Uterus (tissue), 4 donors: Measurements from ENCODE around the gene GPR146. TPM values are rescaled to one million over a fixed set of nuclear protein-coding genes. Genes with fewer than 3 reads are reported as not detected.

Source experiments
- DNase-seq, 2 donors: peaks; one replicate each; pipeline ENCODE4 v3.0.0-alpha.2; 2019 to 2020
- H3K27ac ChIP-seq, 2 donors: fragments of 200-600 bp; sonication (generic); 1 replicate in 1 of 2; 2 replicates in 1 of 2; pipeline ENCODE4 v1.5.1; 2016 to 2018
- H3K27me3 ChIP-seq, 2 donors: fragments of 200-600 bp; sonication (generic); one replicate each; pipeline ENCODE4 v1.5.1; 2018 to 2019; ENCODE audit warnings: control low read depth in 1 of 2
- H3K36me3 ChIP-seq, 2 donors: fragments of 200-600 bp; sonication (generic); one replicate each; pipeline ENCODE4 v1.5.1; 2019; ENCODE audit warnings: control low read depth in 1 of 2
- H3K4me1 ChIP-seq, 2 donors: fragments of 200-600 bp; sonication (generic); one replicate each; pipeline ENCODE4 v1.5.1; 2018 to 2019; ENCODE audit warnings: control low read depth in 1 of 2
- H3K4me3 ChIP-seq, 2 donors: fragments of 200-600 bp; sonication (generic); 1 replicate in 1 of 2; 2 replicates in 1 of 2; pipeline ENCODE4 v1.5.1; 2018 to 2019; ENCODE audit warnings: mild to moderate bottlenecking in 1 of 2
- H3K9me3 ChIP-seq, 2 donors: fragments of 200-600 bp; sonication (generic); one replicate each; pipeline ENCODE4 v1.5.1; 2019; ENCODE audit warnings: control low read depth in 1 of 2
- POLR2A ChIP-seq, 2 donors: fragments of 450-650 bp; IDR thresholded peaks; one replicate each; pipeline ENCODE4 v1.6.1; 2016; ENCODE audit warnings: antibody characterized with exemption in 2 of 2, mild to moderate bottlenecking in 1 of 2, moderate library complexity in 1 of 2
- intact Hi-C: fragments of 100-400 bp; cut with DNase I; formaldehyde crosslinking; loops from one replicate; pipeline ENCODE4 v1.15.1; 2023; ENCODE audit warnings: low total_unique reads
- total RNA-seq, 4 donors: library from RNA; depleted of rRNA in 3 of 4; stranded (reverse); fragments of >200 nt in 3 of 4; gene quantifications; one replicate each; pipeline versions ENCODE4 v1.1.0 to v1.2.4, GENCODE V29; 2014 to 2023
- TF ChIP-seq, protein P1 (sequence below), 4 experiments: fragments of 200-600 bp in 2 of 4; fragments of 450-650 bp in 2 of 4; sonication (generic) in 2 of 4; IDR thresholded peaks; one replicate each; pipeline ENCODE4 v1.5.1; 2016 to 2019; ENCODE audit warnings: antibody characterized with exemption in 4 of 4, mild to moderate bottlenecking in 2 of 4, moderate library complexity in 1 of 4
- donor health status: DM: yes; HTN: yes; CAD: no.

GPR146 gene
- total RNA-seq, 4 donors from 2014 or later: 10.0 to 110 (median 32.9) TPM

DNA sequence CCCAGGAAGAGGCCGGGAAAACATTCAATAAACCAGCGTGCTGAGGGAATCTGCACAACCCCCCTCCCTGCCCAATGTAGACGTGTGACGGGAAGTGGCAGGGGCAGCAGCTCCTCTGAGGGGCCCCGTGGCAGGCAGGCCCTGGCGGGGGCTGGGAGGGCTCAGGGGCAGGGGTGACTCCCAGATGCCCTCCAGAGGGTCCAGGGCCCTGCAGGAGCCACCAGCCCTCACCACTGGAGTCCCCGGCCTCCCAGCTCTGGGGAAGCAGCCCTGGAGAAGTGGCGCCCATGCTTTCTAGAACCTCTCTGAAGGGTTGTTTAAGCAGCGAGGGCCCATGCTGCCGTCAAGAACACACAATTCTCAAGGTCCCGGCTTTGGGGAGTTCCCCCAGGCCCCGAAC lies 35.2 kb downstream of the GPR146 start:
- peaks cover 0 to 11% of the 10 kb centered on the region in 2 donors for H3K4me1 ChIP-seq
- no peak for DNase-seq
- TF ChIP-seq, protein P1, sequence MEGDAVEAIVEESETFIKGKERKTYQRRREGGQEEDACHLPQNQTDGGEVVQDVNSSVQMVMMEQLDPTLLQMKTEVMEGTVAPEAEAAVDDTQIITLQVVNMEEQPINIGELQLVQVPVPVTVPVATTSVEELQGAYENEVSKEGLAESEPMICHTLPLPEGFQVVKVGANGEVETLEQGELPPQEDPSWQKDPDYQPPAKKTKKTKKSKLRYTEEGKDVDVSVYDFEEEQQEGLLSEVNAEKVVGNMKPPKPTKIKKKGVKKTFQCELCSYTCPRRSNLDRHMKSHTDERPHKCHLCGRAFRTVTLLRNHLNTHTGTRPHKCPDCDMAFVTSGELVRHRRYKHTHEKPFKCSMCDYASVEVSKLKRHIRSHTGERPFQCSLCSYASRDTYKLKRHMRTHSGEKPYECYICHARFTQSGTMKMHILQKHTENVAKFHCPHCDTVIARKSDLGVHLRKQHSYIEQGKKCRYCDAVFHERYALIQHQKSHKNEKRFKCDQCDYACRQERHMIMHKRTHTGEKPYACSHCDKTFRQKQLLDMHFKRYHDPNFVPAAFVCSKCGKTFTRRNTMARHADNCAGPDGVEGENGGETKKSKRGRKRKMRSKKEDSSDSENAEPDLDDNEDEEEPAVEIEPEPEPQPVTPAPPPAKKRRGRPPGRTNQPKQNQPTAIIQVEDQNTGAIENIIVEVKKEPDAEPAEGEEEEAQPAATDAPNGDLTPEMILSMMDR (IDR thresholded peaks at IDR 0.05): no peak
- no peak for TF ChIP-seq POLR2A (IDR thresholded peaks at IDR 0.05)
- H3K27ac ChIP-seq: no peak overlapping the region
- intact Hi-C loops: no loop called here
- H3K4me3 ChIP-seq: no peak overlapping the region
- H3K36me3 ChIP-seq: no peaks in the 10 kb centered on the region
- H3K9me3 ChIP-seq: no peaks in the 10 kb centered on the region
- no peaks in the 10 kb centered on the region for H3K27me3 ChIP-seq

DNA sequence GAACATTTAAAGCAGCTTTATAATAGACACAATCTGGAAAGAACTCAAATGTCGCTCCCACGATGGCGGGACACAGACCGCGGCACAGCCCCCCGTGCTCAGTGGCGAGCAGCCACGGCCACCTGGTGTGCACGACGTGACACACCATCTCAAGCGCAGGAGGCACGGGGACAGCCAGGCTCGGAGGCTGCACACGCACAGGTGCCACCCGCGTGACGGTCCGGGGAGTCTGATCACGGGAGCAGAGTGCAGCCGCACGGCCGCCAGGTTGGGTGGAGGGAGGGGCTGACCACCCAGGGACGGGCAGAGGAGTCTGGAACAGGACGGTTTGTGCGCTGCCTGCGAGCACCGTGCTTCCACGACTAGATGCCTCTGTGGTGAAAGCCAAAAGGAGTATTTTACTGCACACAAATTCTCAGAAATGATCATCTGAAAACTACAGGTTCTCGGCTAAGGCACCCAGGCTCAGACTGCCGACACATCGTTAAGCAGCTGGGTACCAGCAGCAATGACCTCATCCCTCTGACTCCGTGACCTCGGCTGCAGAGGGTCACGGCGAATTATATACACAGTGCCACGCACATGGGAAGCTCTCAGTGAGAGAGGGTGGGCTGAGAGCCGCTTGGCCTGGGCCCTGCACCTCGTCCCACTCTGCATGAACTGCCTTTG lies 36.0 kb downstream of the GPR146 start:
- Histone ChIP-seq H3K9me3 (no peaks in the 10 kb centered on the region), H3K4me1 (peaks cover 0 to 11% of the 10 kb centered on the region in 2 donors), H3K27ac (no peak overlapping the region), H3K27me3 (no peaks in the 10 kb centered on the region), H3K4me3 (no peak overlapping the region), H3K36me3 (no peaks in the 10 kb centered on the region)
- DNase-seq: no peak
- TF ChIP-seq, protein P1 (IDR thresholded peaks at IDR 0.05): no peak
- intact Hi-C loops: no loop called here

DNA sequence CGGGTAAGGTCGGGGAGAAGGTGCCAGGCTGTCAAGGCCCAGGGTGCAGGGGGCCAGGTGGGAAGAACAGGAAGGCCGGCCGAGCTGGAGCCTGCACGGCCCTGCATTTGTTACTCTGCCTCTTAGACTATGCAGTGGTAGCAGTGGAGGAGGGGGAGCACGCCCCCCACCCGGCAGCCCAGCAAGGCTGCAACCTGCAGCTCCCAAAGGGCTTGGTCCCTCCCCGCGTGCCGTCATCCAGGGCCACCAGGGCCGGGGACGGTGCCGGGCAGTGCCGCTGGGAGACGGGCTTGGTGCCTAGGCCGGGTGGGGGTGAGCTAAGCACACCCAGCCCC lies 36.5 kb downstream of the GPR146 start:
- peaks cover 0 to 11% of the 10 kb centered on the region in 2 donors for H3K4me1 ChIP-seq
- TF ChIP-seq POLR2A (IDR thresholded peaks at IDR 0.05): no peak
- TF ChIP-seq, protein P1 (IDR thresholded peaks at IDR 0.05): no peak
- H3K4me3 ChIP-seq: no peak overlapping the region
- no peaks in the 10 kb centered on the region for H3K27me3 ChIP-seq
- H3K36me3 ChIP-seq: no peaks in the 10 kb centered on the region
- H3K9me3 ChIP-seq: no peaks in the 10 kb centered on the region
- intact Hi-C loops: no loop called here
- no peak overlapping the region for H3K27ac ChIP-seq
- no peak for DNase-seq

DNA sequence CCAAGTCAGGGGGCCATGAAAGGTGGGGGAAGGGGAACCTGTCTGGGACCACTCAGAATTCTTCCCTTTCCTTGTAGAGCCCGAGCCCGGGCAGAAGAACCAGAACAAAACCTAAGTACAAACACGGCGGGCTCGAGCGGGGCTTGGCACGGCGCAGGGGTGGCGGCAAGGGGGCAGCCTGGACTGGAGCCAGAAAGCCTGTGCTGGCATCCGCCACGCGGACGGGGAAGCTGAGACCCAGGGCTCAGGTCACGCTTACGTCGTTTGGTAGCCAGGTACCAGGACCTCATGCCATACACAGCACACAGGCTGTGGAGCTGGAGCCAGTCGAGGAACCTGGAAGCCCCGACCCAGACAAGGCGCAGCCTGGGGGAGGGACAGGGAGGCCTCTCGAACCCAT lies 37.0 kb downstream of the GPR146 start:
- no peak for DNase-seq
- H3K27me3 ChIP-seq: no peaks in the 10 kb centered on the region
- H3K4me3 ChIP-seq: no peak overlapping the region
- intact Hi-C loops: no loop called here
- TF ChIP-seq, protein P1 (IDR thresholded peaks at IDR 0.05): no peak
- no peak for TF ChIP-seq POLR2A (IDR thresholded peaks at IDR 0.05)
- no peaks in the 10 kb centered on the region for H3K36me3 ChIP-seq
- H3K4me1 ChIP-seq: peaks cover 0 to 11% of the 10 kb centered on the region in 2 donors
- H3K9me3 ChIP-seq: no peaks in the 10 kb centered on the region
- H3K27ac ChIP-seq: no peak overlapping the region

DNA sequence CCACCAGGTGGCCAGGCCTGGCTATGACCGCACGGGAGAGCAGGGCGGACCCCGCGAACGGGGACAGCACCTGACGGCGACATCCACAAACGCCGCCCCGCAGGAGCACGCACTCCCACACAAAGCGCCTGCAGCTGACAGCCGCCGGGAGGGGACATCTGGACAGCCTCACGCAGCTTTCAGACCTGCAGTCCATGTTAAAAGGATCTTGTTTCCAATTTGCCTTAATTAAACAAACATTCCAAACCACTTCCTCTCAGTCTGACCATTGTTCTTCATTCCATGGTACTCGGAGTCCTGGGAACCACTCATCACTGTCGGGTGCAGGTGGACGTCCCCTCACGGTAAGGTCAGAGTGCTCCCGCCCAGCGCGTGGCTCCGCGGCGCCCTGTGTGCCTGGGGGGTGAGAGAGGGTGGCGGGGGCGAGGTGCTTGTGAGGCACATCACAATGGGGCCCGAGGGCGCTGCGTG lies 37.6 kb downstream of the GPR146 start:
- no peaks in the 10 kb centered on the region for H3K27me3 ChIP-seq
- no peak overlapping the region for H3K27ac ChIP-seq
- TF ChIP-seq, protein P1 (IDR thresholded peaks at IDR 0.05): no peak
- no peak for TF ChIP-seq POLR2A (IDR thresholded peaks at IDR 0.05)
- H3K4me1 ChIP-seq: peaks cover 0 to 6% of the 10 kb centered on the region in 2 donors
- H3K36me3 ChIP-seq: no peaks in the 10 kb centered on the region
- DNase-seq: no peak
- H3K9me3 ChIP-seq: no peaks in the 10 kb centered on the region
- intact Hi-C loops: no loop called here
- H3K4me3 ChIP-seq: no peak overlapping the region
